TTC549 (cell line): ENCODE data around the gene NUDT9.
A peak's percentile ranks its signal among the peaks of the same experiment; 100 is the strongest.
"Not testable (repeated sequence)": the region's sequence is repeated elsewhere in the genome, so short reads cannot be mapped to it uniquely, and the experiment has no call there.

Experiments used
- FAIRE-seq: peaks from 2 replicates; lab custom pipeline; 2012; peaks lifted over from hg19 to GRCh38; lab: Jason Lieb, UNC

Gene NUDT9

DNA sequence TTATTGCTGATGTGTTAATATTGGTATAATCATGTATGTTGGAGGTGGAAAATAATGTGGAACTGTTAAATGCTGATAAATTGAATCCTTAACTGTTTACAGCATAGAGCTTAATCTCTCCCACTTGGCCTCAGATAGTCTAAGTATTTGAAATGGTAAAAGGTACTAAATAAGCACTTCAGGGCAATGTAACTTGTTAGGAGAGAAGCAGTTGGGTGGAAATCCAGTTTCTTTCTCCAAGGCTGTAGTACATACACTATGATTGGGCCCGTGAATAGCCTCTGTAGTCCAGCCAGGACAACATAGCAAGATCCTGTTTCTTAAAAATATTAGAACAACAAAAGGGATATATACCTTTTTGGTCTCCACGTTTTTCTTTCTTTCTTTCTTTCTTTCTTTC lies 39.7 kb downstream of the NUDT9 start:
- FAIRE-seq: no peak

DNA sequence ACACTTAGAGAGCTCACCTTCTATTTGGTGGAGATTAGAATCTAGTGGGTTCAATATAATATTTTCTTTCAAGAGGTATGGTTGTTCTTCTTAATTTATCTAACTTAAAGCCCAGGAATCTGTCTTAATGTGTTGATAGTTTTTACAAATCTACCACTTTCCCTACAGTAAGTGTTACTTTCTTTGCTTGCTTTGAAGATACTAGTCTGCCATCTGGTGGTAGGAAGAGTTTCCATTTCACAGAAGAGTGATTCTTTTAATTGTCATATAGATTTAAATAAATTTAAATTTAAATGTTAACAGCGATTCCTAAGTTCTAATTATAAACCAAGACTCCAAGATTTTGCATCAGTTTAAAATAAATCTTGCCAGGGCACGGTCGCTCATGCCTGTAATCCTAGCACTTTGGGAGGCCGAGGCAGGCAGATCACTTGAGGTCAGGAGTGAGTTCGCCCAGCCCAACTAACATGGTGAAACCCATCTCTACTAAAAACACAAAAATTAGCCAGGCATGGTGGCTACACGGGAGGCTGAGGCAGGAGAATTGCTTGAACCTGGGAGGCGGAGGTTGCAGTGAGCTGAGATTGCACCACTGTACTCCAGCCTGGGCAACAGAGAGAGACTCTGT lies 43.5 kb downstream of the NUDT9 start:
- FAIRE-seq: peak; percentile 84

DNA sequence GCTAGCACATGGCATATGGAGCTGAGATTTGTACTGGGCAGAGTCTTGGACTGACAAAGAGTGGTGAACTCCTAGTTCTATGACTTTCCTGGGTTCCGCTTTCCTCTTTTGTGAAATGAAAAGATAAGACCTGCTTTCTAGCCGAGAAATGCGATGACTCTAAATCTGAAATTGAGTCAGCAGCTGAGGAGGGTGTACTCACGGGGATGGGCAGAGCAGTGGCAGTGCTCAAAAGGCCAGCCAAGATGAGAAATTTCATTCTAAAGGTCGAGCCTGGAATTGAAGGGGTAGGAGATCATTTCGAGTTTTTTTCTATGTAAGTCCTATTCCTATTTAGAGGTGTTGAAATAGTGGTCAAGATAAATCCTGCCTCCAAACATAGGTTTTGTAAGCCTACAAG lies 47.0 kb downstream of the NUDT9 start:
- no peak for FAIRE-seq

DNA sequence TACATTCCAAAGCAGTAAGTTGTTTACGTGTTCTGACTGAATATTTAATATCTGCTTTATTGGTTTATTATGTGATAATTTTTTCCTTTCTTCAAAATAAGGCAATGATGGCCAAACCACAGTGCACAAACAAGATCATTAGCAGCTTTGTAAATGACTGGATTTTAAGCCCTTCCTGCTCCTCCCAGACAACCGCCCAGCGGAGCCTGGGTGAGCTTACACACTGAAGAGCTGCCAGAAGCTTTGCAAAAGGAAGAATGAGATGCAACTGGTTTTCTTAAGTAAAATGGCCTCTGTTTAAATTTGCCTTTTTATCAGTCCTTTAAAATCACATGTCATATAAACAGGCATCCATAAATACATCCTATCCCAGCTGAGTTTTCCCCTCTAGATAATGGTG lies 54.6 kb downstream of the NUDT9 start:
- no peak for FAIRE-seq

DNA sequence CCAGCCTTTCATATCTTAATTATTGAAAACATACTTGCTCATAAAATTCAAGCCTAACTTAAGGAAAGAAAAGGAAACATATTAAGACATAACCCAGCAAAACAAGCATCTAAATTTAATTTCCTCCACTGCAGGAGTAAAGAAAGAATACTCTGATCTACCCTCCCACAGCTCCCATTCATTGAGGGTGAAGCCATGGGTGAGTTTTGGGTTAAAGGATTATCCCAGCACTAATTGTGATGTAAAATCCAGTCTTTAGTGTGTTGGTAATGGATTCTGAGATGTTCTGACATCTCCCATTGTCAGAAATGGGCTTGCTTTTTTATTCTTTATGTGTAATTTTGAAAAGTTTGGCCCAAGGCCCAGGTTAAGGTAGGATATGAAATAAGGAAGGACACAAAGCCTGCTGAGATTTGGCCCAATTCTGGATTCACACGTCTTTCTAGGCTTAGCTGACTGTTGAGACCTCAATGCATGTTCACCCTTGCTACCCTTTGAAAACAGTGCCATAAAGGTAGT lies 56.4 kb downstream of the NUDT9 start:
- FAIRE-seq: no peak

DNA sequence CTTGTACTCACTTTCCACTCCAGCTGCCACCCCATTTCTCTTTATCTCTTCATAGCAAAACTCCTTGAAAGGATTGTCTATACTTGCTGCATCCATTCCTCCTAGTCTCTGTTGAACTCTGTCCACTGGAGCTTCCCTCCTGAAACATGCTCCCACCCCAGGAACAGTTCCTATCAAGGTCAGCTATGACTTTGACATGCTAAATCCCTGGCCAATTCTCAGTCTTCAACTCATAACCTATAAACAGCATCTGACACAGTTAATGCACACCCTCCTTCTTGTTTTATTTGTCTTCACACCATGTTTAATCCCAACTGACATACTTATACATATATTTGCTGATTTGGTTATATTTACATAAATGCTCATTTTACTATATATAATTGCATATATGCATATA lies 59.0 kb downstream of the NUDT9 start:
- no peak for FAIRE-seq

DNA sequence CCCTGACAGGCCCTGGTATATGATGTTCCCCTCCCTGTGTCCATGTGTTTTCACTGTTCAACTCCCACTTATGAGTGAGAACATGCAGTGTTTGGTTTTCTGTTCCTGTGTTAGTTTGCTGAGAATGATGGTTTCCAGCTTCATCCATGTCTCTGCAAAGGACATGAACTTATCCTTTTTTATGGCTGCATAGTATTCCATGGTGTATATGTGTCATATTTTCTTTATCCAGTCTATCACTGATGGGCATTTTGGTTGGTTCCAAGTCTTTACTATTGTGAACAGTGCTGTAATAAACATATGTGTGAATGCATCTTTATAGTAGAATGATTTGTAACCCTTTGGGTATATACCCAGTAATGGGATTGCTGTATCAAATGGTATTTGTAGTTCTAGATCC lies 60.9 kb downstream of the NUDT9 start:
- not testable (repeated sequence) for FAIRE-seq

DNA sequence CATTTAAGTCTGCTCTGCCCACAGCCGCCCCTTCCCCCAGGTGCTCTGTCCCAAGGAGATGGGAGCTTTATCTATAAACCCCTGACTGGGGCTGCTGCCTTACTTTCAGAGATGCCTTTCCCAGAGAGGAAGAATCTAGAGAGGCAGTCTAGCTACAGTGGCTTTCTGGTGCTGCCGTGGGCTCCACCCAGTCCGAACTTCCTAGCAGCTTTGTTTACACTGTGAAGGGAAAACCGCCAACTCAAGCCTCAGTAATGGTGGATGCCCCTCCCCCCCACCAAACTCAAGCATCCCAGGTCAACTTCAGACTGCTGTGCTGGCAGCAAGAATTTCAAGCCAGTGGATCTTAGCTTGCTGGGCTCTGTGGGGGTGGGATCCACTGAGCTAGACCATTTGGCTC lies 66.3 kb downstream of the NUDT9 start:
- not testable (repeated sequence) for FAIRE-seq

DNA sequence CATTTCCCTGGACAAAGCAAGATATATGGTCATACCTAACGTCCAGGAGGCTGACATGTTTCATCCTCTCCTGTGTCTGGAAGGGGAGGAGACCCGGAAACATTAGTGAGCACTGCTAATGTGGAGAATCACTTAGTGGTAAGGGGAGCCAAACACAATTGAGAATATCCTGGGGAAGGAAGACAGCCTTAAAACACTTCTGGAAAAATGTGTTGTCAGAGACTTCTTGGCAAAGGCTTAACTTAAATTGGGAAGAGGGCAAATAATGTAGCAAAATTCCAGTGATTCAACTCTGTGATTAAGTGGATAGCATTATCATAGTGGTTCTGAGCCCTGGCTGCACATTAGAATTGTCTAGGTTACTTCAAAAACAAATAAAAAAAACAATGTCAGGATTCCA lies 67.3 kb downstream of the NUDT9 start:
- no peak for FAIRE-seq

DNA sequence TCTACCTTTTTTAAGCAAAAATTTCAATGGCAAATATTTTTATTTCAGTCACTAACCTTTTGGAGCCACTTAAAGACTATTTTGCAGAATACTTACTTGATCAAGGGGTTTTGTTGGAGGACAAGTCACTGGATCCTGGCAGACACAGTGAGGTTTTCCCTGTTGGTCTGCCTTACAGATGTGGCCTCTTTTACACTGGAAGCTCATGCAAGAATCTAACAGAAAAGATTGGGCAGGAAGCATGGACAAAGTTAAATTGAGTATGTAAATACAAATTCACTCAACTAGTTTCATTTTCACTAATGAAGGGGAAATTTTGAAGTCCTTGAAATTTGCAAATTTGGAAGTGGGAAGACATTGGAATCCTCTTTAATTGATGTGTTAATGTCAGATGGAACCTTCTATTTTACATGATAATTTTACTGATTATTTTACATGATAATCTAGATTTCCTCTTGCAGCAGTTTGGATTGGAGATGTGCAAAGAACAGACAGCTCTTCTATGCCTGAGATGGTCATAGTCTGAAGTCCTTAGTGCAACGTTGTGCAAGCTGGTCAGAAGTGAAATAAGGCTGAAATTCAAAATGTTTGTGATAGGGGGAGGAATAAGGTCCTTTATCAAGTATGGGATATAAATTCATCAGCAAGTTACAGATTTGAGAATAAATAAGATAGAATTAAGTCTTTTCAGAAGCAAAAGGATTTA lies 68.4 kb downstream of the NUDT9 start:
- FAIRE-seq: no peak

DNA sequence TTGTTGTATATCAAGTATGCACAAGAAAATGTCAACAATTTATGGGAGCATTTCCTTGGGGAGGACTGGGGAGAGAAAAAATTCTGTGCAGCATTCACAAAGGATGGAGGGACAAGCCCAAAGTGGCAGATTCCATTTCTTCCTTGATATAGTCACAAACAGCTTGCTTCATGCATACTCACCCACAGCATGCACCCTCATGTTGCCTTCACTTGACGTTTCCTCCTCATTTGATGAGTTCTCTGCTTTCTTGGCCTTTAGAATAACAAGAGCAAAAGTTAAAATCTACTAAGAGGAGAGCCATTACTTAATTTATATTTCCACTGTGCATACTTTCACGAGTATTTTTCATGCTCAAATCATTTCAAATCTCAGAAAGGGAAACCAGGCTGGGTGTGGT lies 69.1 kb downstream of the NUDT9 start:
- no peak for FAIRE-seq

DNA sequence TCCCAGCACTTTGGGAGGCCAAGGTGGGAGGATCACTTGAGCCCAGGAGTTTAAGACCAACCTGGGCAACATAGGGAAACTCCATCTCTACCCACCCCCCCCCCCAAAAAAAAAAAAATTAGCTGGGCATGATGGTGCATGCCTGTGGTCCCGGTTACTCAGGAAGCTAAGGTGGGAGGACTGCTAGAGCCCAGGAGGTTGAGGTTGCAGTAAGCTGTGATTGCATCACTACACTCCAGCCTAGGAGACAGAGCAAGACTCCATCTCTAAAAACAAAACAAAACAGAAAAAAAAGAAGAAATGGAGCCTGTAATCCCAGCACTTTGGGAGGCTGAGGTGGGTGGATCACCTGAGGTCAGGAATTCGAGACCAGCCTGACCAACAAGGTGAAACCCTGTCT lies 69.5 kb downstream of the NUDT9 start:
- FAIRE-seq: not testable (repeated sequence)

DNA sequence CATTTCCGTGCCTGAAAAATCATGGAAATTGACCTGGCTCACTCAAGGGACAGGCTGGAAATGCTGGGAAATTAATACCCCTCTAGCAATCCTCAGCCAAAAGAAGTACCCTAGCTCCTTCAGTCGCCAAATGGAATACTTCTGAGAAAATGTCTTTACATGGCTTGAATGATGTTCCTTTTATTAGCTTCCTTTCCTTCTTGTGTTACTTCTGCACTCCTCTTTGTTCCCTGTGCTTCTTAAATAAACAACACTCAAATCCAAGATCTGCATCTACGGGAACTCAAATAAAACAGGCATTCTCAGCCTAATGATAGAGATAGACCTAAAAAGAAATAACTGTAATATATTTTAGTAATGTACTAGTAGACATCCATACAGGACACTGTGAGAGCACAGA lies 70.7 kb downstream of the NUDT9 start:
- no peak for FAIRE-seq

DNA sequence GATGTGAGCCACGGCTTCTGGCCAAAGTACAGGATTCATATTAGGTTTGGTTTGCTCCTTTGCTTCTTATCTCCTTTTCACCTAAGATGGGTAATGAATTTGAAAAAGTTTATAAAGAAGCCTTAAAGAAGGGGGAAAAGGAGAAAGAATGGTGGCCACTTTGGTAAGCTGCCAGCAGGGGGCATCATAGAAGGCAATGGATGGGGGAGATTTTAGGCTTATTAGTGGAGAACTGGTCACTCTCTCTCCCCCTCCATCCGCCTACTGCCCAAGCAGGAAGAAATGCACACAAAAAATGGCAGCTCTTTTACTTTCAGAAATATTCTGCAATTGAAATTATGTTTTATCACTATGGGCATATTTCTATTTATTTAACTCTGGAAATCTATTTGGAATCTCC lies 74.8 kb downstream of the NUDT9 start:
- no peak for FAIRE-seq

DNA sequence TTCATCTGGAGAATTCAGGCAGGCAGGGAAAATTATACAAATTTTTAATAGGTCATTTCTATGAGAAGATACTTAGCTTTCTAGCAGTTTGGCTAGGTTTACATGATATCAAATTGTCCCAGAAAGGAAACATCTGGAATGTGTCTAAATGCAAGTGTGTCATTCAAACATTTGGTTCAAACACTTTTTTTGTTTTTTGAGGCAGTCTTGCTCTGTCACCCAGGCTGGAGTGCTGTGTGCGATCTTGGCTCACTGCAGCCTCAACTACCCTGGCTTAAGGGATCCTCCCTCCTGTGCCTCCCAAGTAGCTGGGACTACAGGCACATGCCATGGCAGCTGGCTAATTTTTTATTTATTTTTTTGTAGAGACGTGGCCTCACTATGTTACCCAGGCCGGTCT lies 75.2 kb downstream of the NUDT9 start:
- FAIRE-seq: no peak

DNA sequence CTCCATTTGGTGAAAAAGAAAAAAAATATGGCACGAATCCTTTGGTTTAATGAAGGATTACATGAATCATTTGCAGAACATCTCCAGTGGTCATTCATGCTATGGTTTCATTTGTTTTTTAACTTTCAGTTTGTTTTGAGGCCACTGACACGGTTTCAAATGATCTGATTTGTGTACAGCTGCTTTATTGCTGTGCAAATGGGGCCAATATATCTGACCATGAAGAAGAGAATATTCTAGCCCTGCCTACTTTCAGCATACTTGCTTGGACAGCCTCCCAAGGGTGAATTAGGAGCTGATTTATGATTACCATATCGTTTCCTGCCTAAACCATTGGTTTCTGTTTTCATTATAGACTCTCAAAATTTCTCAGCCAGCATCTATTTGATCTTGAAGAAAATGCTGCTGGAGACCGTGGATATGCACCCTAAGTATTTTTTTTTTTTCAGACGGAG lies 76.1 kb downstream of the NUDT9 start:
- no peak for FAIRE-seq

DNA sequence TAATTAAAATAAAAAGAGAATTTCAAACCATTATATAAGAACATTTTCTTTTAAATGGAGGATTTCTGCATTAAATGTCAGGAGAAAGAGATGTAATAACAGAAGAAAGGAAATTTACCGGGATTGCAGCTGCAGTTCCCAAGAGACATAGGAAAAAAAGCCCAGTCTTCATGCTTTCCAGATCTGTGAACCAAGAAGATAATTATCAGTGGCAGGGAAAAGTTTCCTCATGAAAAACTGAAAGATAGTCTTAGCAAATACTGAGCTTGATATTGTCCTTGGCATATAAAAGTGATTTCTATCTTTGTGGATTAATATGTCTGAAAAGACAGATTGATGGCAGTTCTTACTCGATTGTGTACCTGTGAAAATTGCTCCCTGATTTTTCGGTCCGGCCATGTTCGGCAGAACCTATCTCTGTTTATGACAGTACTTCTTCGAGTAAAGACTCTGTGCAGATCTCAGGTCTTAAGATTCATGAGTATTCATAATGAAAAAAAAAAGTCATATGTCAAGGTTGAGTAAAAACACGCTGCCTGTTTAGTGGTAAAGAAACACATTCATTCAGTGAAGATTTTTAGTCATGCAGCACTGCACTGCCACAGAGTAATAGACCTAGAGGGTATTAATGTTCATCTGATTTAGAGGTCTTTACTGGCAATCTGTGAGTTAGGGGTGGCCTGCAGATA lies 77.2 kb downstream of the NUDT9 start:
- FAIRE-seq: no peak

DNA sequence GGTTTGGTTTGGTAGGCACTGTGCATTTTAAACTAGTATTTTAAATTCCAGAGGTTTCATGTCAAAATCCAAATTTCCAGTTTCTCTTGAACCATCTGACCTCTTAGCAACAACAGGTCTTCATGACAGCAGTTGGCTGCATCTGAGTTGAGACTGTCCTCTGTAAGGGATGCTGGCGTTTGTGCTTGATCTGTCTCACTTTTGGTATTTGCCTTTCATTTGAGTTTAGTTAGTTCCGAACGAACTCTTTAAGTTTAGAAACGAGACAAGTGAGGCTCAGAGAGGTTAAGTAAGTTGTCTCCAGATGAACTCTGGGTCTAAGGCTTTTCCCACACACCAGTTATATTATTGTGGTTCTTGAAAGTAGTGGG lies 77.7 kb downstream of the NUDT9 start:
- no peak for FAIRE-seq

DNA sequence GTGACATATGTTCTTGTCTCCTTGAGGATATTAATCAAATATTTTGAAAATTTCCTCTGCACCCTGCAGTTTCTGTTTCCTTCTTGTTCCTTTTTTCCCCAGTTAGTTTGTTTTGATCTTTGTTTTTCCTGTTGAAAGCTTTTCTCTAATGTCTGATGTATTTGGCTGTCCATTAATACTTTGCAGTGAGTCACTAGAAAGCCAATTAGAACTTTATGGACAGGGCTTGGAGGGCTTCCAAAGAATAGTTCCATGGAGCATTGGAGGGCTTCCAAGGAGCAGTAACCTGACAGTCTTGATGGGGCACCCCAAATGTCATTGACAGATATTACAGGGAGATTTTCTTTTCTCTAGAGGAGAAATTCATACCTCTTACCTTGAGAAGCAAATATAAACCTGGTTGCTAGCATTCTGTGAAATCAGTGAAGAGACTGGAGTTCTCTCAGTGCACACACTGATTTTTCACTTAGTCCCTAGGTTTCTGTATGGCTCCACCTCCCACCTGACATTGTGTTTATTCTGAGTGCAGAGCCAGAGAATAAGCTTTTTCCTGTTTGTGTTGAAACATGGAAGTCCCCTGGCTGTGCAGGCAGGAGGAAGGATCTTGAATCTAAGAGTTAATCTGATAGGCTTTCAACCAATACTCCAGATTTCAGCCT lies 80.3 kb downstream of the NUDT9 start:
- no peak for FAIRE-seq

DNA sequence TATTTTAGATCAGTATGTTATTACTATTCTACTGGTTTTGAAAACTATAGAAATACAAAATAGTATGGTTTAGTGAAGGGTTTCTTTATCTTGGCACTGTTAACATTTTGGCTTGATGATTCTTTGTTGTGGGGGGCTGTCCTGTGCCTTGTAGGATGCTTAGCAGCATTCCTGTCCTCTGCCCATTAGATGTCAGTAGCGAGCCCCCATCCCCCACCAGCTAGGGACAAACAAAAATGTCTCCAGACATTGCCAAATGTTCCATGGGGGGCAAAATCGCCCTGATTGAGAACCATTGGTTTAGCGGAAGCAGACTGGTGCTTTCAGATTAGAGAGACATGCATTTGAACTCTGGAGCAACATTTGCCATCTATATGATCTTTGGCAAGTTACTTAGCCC lies 83.5 kb downstream of the NUDT9 start:
- no peak for FAIRE-seq

DNA sequence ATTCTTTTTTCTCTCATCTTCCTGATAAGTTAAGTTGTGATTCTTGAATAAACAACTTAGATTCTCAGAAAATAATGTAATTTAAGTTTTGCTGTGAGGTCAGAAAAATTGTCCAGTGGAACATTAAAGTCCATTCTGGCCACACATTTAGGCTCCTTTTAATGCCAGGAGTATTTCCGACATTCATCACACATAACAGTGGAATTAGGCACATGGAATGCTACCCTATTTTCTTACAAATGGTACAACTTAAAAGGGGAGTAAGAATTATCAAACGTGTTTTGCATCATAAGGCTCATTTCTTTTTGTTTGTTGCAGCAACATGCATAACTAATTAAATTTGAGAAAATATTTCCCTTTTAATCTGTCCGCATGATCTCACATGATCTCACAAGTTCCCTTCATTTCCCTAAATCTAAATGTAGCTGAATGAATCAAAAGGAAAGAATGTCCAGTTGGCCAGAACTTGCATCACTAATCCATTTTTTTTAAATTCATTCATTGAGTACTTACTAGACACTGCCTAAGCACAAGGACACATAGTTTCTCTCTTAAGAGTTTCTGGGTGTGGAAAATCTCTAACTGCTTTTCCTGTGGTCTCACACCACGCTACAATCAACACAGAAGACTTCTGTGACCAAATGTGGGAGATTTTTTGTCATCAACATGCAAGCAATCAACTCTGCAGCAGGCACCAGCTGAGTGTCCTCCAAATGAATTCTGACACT lies 84.8 kb downstream of the NUDT9 start:
- FAIRE-seq: no peak
